K562 (cell line): Measurements from ENCODE around the gene ATIC. TPM values are rescaled to one million over a fixed set of nuclear protein-coding genes. Genes with fewer than 3 reads are reported as not detected.

Experiments
- ATAC-seq: fragments of 200-7000 bp; cut with Tn5 transposase; 3 replicates; pipeline ENCODE4 v1.9.1; 2020; ENCODE audit warnings: moderate library complexity
- BruUV-seq: library from RNA; stranded (reverse); fragments of 400-500 nt; replicated peaks from 2 replicates; lab custom pipeline; 2021; lab: Mats Ljungman, UMichigan
- CTCF ChIA-PET: fragments of 300-600 bp; formaldehyde crosslinking; extraction: SDS; loops from one replicate; lab custom pipeline; 2021; ENCODE audit warnings: low intra/inter-chr PET ratio; lab: Yijun Ruan, JAX
- POLR2A ChIA-PET: fragments of 300-600, 350-650 bp; sonication (Branson Sonifier 250); formaldehyde crosslinking; extraction: SDS; loops from one replicate; lab custom pipeline; 2021; ENCODE audit warnings: antibody characterized with exemption, inconsistent platforms; lab: Yijun Ruan, JAX
- DNase-seq, 4 experiments: peaks; one replicate each; pipeline versions ENCODE4 v3.0.0 to v3.0.0-alpha.2; 2011 to 2018; ENCODE audit warnings: low spot score in 3 of 4, mixed read lengths in 3 of 4; ENCODE audit errors: extremely low read depth in 1 of 4
- FAIRE-seq: peaks from 2 replicates; lab custom pipeline; 2011; peaks lifted over from hg19 to GRCh38; lab: Jason Lieb, UNC
- H2AFZ ChIP-seq: 2 replicates; pipeline ENCODE4 v1.6.0; 2011; ENCODE audit warnings: low read depth, low read length, control low read depth, inconsistent platforms
- H3K27ac ChIP-seq: fragments of 200-600 bp; 3 replicates; pipeline ENCODE4 v1.8.0; 2011; ENCODE audit warnings: low read depth, mild to moderate bottlenecking, control low read depth, inconsistent platforms, low read length, moderate library complexity, mixed read lengths; ENCODE audit errors: extremely low read depth
- H3K27me3 ChIP-seq, 2 experiments: fragments of 300-600 bp in 1 of 2; 2 replicates in 1 of 2; 3 replicates in 1 of 2; pipeline versions ENCODE4 v1.6.0 to v1.8.0; 2011; ENCODE audit warnings: inconsistent platforms in 2 of 2, low read length in 2 of 2, mild to moderate bottlenecking in 1 of 2, mixed read lengths in 1 of 2, moderate library complexity in 1 of 2; ENCODE audit not compliant: control insufficient read depth in 2 of 2, insufficient read depth in 2 of 2
- H3K36me3 ChIP-seq: fragments of 300-600 bp; 3 replicates; pipeline ENCODE4 v1.8.0; 2011; ENCODE audit warnings: mild to moderate bottlenecking, low read length, inconsistent platforms; ENCODE audit not compliant: control insufficient read depth, insufficient read depth
- H3K4me1 ChIP-seq, 2 experiments: fragments of 200-600 bp in 1 of 2; replicated peaks in 1 of 2; 2 replicates in 1 of 2; 3 replicates in 1 of 2; pipeline versions ENCODE4 v1.5.1 to v1.8.0; 2011; ENCODE audit warnings: inconsistent platforms in 2 of 2, low read length in 2 of 2, mild to moderate bottlenecking in 1 of 2, mixed read lengths in 1 of 2, moderate library complexity in 1 of 2; ENCODE audit not compliant: control insufficient read depth in 2 of 2, insufficient read depth in 2 of 2
- H3K4me2 ChIP-seq: 2 replicates; pipeline ENCODE4 v1.6.1; 2011; ENCODE audit warnings: low read length, control low read depth, inconsistent platforms, mixed read lengths; ENCODE audit not compliant: insufficient read depth
- H3K4me3 ChIP-seq: fragments of 200-600 bp; sonication (generic), shearing (Covaris generic); 2 replicates; pipeline ENCODE4 v1.5.1; 2016; ENCODE audit warnings: control low read depth, inconsistent platforms
- H3K79me2 ChIP-seq: fragments of 200-600 bp; 3 replicates; pipeline ENCODE4 v1.8.0; 2011; ENCODE audit warnings: low read length, inconsistent platforms; ENCODE audit not compliant: control insufficient read depth, insufficient read depth
- H3K9ac ChIP-seq, 2 experiments: 2 replicates each; pipeline versions ENCODE4 v1.6.0 to v1.6.1; 2011; ENCODE audit warnings: low read depth in 2 of 2, low read length in 2 of 2, control low read depth in 1 of 2, inconsistent platforms in 1 of 2, mild to moderate bottlenecking in 1 of 2, mixed read lengths in 1 of 2; ENCODE audit not compliant: insufficient read depth in 1 of 2
- H3K9me1 ChIP-seq: one replicate; pipeline ENCODE4 v1.6.0; 2011; ENCODE audit warnings: inconsistent platforms, mild to moderate bottlenecking, low read length, moderate library complexity; ENCODE audit not compliant: control insufficient read depth, insufficient read depth
- H3K9me3 ChIP-seq: replicated peaks from 2 replicates; pipeline ENCODE4 v1.5.1; 2011; ENCODE audit warnings: low read depth, low read length, inconsistent platforms; ENCODE audit not compliant: control insufficient read depth, insufficient read depth
- H4K20me1 ChIP-seq: replicated peaks from 2 replicates; pipeline ENCODE4 v1.6.1; 2011; ENCODE audit warnings: low read length, inconsistent platforms, mixed read lengths; ENCODE audit not compliant: control insufficient read depth, insufficient read depth
- CC2D1A ChIP-seq: fragments of 450-650 bp; IDR thresholded peaks from 2 replicates; pipeline ENCODE4 v1.6.1; 2017; ENCODE audit warnings: mild to moderate bottlenecking
- NR3C1 ChIP-seq: sonication (generic); formaldehyde crosslinking; IDR thresholded peaks from 2 replicates; pipeline ENCODE4 v1.8.1; 2022; ENCODE audit warnings: missing genetic modification reagents
- PML ChIP-seq: IDR thresholded peaks from 2 replicates; pipeline ENCODE4 v1.6.1; 2012; ENCODE audit warnings: low read length, inconsistent platforms
- PRMT5 ChIP-seq: sonication (generic); formaldehyde crosslinking; IDR thresholded peaks from 2 replicates; pipeline ENCODE4 v1.5.0; 2020; ENCODE audit warnings: missing genetic modification reagents
- RERE ChIP-seq: sonication (generic); formaldehyde crosslinking; IDR thresholded peaks from 2 replicates; pipeline ENCODE4 v1.8.0; 2023; ENCODE audit warnings: missing genetic modification reagents, mild to moderate bottlenecking, borderline replicate concordance
- SMARCE1 ChIP-seq: fragments of 450-650 bp; IDR thresholded peaks from 2 replicates; pipeline ENCODE4 v1.7.1; 2016; ENCODE audit warnings: mild to moderate bottlenecking
- ZNF398 ChIP-seq: fragments of 250-450 bp; sonication (Bioruptor Pico); IDR thresholded peaks from 2 replicates; pipeline ENCODE4 v1.8.0; 2021; ENCODE audit warnings: moderate library complexity, mild to moderate bottlenecking, inconsistent platforms
- WGBS: fragments of 100-300 bp; shearing (Covaris generic); methylation state at CpG from one replicate; pipeline ENCODE4 v1.1.6; 2016; ENCODE audit warnings: low coverage, mixed read lengths; ENCODE audit not compliant: insufficient coverage; ENCODE audit errors: missing lambda C conversion rate; 5-methylcytosine and 5-hydroxymethylcytosine counted together
- in situ Hi-C: fragments of 300-500 bp; cut with MboI; formaldehyde crosslinking; loops from 4 replicates; pipeline ENCODE4 v1.15.0; 2018; ENCODE audit warnings: inconsistent platforms, mixed read lengths
- intact Hi-C: fragments of 100-400 bp; cut with micrococcal nuclease; formaldehyde crosslinking; loops from 2 replicates; pipeline ENCODE4 v1.14.2; 2022
- polyA plus RNA-seq, 8 experiments: library from polyadenylated mRNA; depleted of rRNA in 4 of 8; stranded (reverse) in 5 of 8; unstranded in 3 of 8; fragments of >200 nt; fragmentation: Nextera tagmentation in 2 of 8; fragmentation: Illumina TruSeq in 1 of 8; extraction: Ambion mirVana in 2 of 8; extraction: Trizol in 1 of 8; gene quantifications; 2 replicates each; pipeline versions ENCODE4 v1.2.1 to v1.2.3, GENCODE V29; 2011 to 2014; ENCODE audit warnings: inconsistent platforms in 1 of 8, missing spikeins in 1 of 8
- total RNA-seq, 7 experiments: library from RNA; depleted of rRNA in 6 of 7; stranded (reverse); fragments of >200 nt in 6 of 7; fragmentation: Illumina TruSeq in 2 of 7; extraction: Trizol in 2 of 7; gene quantifications; 2 replicates each; pipeline versions ENCODE4 v1.2.1 to v1.2.3, GENCODE V29; 2011 to 2021; ENCODE audit warnings: low replicate concordance in 1 of 7
- TF ChIP-seq, protein P1 (sequence below), 2 experiments: fragments of 450-650 bp in 1 of 2; sonication (generic) in 1 of 2; formaldehyde crosslinking; conservative IDR thresholded peaks; 2 replicates each; pipeline versions ENCODE4 v1.4.0 to v1.8.1; 2020 to 2022; ENCODE audit warnings: mild to moderate bottlenecking in 1 of 2, missing genetic modification reagents in 1 of 2

Gene ATIC
- total and polyA plus RNA-seq, 9 of the 15 experiments (the other 6 are each of a cell fraction or from before 2014, with no cell fraction given), result 45.6 to 480 (median 212) TPM

- no peak overlapping the region for H3K4me2 ChIP-seq
- H3K4me3 ChIP-seq, result no peak overlapping the region
- CTCF ChIA-PET, result no interaction called here
- H3K9me1 ChIP-seq, result no peaks in the 10 kb centered on the region
- no peak overlapping the region for H3K27ac ChIP-seq
- no peaks in the 10 kb centered on the region for H3K9me3 ChIP-seq
- no peaks in the 10 kb centered on the region for H3K79me2 ChIP-seq
- no TSS peak for BruUV-seq
- no peak for FAIRE-seq
- H4K20me1 ChIP-seq, result no peaks in the 10 kb centered on the region
- TF ChIP-seq, protein P1, sequence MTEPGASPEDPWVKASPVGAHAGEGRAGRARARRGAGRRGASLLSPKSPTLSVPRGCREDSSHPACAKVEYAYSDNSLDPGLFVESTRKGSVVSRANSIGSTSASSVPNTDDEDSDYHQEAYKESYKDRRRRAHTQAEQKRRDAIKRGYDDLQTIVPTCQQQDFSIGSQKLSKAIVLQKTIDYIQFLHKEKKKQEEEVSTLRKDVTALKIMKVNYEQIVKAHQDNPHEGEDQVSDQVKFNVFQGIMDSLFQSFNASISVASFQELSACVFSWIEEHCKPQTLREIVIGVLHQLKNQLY (CRISPR knock-in tag; conservative IDR thresholded peaks at IDR 0.05), result no peak
- TF ChIP-seq PML (no peak), PRMT5 (no peak), NR3C1 (CRISPR knock-in tag) (no peak), RERE (CRISPR knock-in tag) (no peak), SMARCE1 (no peak), ZNF398 (CRISPR knock-in tag) (no peak), CC2D1A (no peak)
- in situ Hi-C loops, result no loop called here
- no peak overlapping the region for H3K9ac ChIP-seq
- POLR2A ChIA-PET, result no interaction called here
- DNase-seq, result no peak
- intact Hi-C loops, result no loop called here
- no peaks in the 10 kb centered on the region for H3K4me1 ChIP-seq
- no peak for ATAC-seq
- 44% methylated on average over 5 of the region's 5 CpGs for WGBS
- no peaks in the 10 kb centered on the region for H3K27me3 ChIP-seq
- H3K36me3 ChIP-seq, result peaks cover 3% of the 10 kb centered on the region; the same call in 1 of the 3 replicates
- H2AFZ ChIP-seq, result no peak overlapping the region
Observed at GRCh38 chr2:215395687-215396460, 84.0 kb downstream of the ATIC start.
